Activated CD8-positive, alpha-beta T cell treated with anti-CD3 and anti-CD28 coated beads for 36 hours (primary cell): ENCODE results near the gene C10orf105. TPM values are rescaled to one million over a fixed set of nuclear protein-coding genes. Genes with fewer than 3 reads are reported as not detected.

Experiments used
- ATAC-seq: fragments of 200-7000 bp; cut with Tn5 transposase; one replicate; pipeline ENCODE4 v1.10.0; 2021; ENCODE audit warnings: mild to moderate bottlenecking, moderate library complexity
- CTCF ChIA-PET: fragments of 350-600 bp; sonication (Branson Sonifier 250); formaldehyde crosslinking; loops from one replicate; lab custom pipeline; 2021; ENCODE audit warnings: antibody characterized with exemption; lab: Charles Lee
- POLR2A ChIA-PET: fragments of 350-600 bp; sonication (Branson Sonifier 250); formaldehyde crosslinking; loops from one replicate; lab custom pipeline; 2021; ENCODE audit warnings: antibody characterized with exemption; lab: Charles Lee
- DNase-seq: peaks from one replicate; pipeline ENCODE4 v3.0.0-alpha.2; 2020
- H3K27ac Mint-ChIP-seq: one replicate; pipeline ENCODE4 v1.8.0; 2021; ENCODE audit warnings: mild to moderate bottlenecking, mixed read lengths
- H3K27me3 Mint-ChIP-seq: one replicate; pipeline ENCODE4 v1.8.0; 2021; ENCODE audit warnings: mixed read lengths
- H3K36me3 Mint-ChIP-seq: one replicate; pipeline ENCODE4 v1.8.0; 2021; ENCODE audit warnings: low read depth, mixed read lengths
- H3K4me1 Mint-ChIP-seq: one replicate; pipeline ENCODE4 v1.8.0; 2021; ENCODE audit warnings: low read depth, mixed read lengths
- H3K4me3 Mint-ChIP-seq: one replicate; pipeline ENCODE4 v1.8.0; 2021; ENCODE audit warnings: mild to moderate bottlenecking, moderate library complexity, mixed read lengths
- H3K9me3 Mint-ChIP-seq: one replicate; pipeline ENCODE4 v1.8.0; 2021; ENCODE audit warnings: mixed read lengths
- intact Hi-C: fragments of 100-400 bp; cut with micrococcal nuclease; formaldehyde crosslinking; loops from one replicate; pipeline ENCODE4 v1.10.0; 2022
- total RNA-seq, 2 experiments: library from RNA; stranded (reverse); gene quantifications; one replicate each; pipeline ENCODE4 v1.2.3, GENCODE V29; 2021
- TF ChIP-seq, protein P1 (sequence below): fragments of 200-600 bp; IDR thresholded peaks from one replicate; pipeline ENCODE4 v1.8.0; 2022; ENCODE audit warnings: antibody characterized with exemption, mild to moderate bottlenecking

Gene C10orf105
- total RNA-seq, 2 experiments from 2014 or later = 0.16 to 0.27 TPM

DNA sequence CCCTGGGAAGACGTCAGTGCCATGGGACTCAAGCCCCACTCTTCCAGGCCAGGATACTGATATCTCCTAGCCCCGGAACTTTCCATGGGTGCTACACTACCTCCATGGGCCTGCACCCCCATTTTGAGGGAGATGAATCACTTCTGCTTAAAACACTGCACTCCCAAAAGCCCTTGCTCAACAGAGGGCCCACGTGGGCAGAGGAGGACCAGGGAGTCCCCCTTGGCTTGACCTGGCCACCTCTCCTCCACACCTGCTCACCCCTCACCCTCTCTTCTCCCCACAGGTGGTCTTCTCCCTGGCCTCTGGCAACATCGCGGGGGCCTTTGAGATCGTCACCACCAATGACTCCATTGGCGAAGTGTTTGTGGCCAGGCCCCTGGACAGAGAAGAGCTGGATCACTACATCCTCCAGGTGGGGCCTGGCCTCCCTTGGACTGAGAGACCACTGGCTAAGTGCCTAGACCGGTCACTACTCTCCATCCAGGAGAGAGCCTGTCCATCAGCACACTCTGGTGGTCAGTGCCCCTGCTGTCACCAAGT is 19.9 kb upstream of the C10orf105 start:
- intact Hi-C loops = no loop called here
- H3K4me3 Mint-ChIP-seq = no peak overlapping the region
- no peaks in the 10 kb centered on the region for H3K27me3 Mint-ChIP-seq
- peak overlapping the region; percentile 97 for H3K27ac Mint-ChIP-seq
- ChIA-PET POLR2A (interaction anchor here (0.8 to 7.9 kb wide), 3 partner anchors 9 to 28 kb away, joined by 4 to 59 read pairs (median 6); no protein-coding TSS in a partner anchor), CTCF (interaction anchor here (0.8 to 4.5 kb wide), 3 partner anchors 9 to 30 kb away, joined by 3 to 31 read pairs (median 4); no protein-coding TSS in a partner anchor)
- ATAC-seq (no peak), DNase-seq (no peak)
- peaks cover 100% of the 10 kb centered on the region for H3K4me1 Mint-ChIP-seq
- H3K9me3 Mint-ChIP-seq = peaks cover 12% of the 10 kb centered on the region
- TF ChIP-seq, protein P1, sequence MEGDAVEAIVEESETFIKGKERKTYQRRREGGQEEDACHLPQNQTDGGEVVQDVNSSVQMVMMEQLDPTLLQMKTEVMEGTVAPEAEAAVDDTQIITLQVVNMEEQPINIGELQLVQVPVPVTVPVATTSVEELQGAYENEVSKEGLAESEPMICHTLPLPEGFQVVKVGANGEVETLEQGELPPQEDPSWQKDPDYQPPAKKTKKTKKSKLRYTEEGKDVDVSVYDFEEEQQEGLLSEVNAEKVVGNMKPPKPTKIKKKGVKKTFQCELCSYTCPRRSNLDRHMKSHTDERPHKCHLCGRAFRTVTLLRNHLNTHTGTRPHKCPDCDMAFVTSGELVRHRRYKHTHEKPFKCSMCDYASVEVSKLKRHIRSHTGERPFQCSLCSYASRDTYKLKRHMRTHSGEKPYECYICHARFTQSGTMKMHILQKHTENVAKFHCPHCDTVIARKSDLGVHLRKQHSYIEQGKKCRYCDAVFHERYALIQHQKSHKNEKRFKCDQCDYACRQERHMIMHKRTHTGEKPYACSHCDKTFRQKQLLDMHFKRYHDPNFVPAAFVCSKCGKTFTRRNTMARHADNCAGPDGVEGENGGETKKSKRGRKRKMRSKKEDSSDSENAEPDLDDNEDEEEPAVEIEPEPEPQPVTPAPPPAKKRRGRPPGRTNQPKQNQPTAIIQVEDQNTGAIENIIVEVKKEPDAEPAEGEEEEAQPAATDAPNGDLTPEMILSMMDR = no peak
- H3K36me3 Mint-ChIP-seq = peaks cover 20% of the 10 kb centered on the region

DNA sequence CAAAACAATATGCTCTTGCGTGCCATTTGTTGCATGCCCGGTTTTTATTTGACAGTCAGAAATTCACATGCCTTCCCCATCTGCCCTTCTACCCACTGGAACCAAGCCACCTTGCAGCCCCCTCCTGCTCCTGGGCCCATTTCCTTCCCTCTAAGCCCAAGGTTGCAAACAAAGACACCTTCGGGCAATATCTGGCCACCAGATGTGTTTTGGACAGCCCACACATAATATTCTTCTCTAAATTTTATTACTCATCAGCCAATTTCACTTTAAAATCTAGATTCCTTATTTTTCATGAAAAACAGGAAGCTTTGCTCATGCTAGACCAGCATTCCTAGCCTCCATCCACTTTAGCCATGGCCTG is 18.2 kb upstream of the C10orf105 start:
- H3K4me3 Mint-ChIP-seq = peak overlapping the region; percentile 1
- POLR2A ChIA-PET = interaction anchor here (0.6 to 7.9 kb wide), 7 partner anchors 9 to 871 kb away, joined by 3 to 59 read pairs (median 6); partner anchors contain the start of gene VSIR

GRCh38 chr10:71737001-71737833 is 17.6 kb upstream of the C10orf105 start:
- Mint-ChIP-seq H3K27me3 (no peaks in the 10 kb centered on the region), H3K27ac (peak overlapping the region; percentile 97), H3K36me3 (peaks cover 16% of the 10 kb centered on the region), H3K4me3 (peak overlapping the region; percentile 76), H3K9me3 (peaks cover 5% of the 10 kb centered on the region), H3K4me1 (peaks cover 99% of the 10 kb centered on the region)
- ATAC-seq (peak; percentile 27), DNase-seq (peak; percentile 57)
- ChIA-PET CTCF (interaction anchor here (0.9 to 2.2 kb wide), 9 partner anchors 11 to 102 kb away, joined by 3 to 10 read pairs (median 3); no protein-coding TSS in a partner anchor), POLR2A (interaction anchor here (0.6 to 7.9 kb wide), 9 partner anchors 9 to 870 kb away, joined by 3 to 59 read pairs (median 6); partner anchors contain the start of gene VSIR)
- intact Hi-C loops = no loop called here
- TF ChIP-seq, protein P1 = no peak

More for the DNA sequence above, 18.2 kb upstream of the C10orf105 start:
- H3K27ac Mint-ChIP-seq = peak overlapping the region; percentile 97
- TF ChIP-seq, protein P1 = no peak
- H3K9me3 Mint-ChIP-seq = peaks cover 11% of the 10 kb centered on the region
- DNase-seq = no peak
- ATAC-seq = no peak
- intact Hi-C loops = no loop called here
- CTCF ChIA-PET = interaction anchor here (1.1 to 2.2 kb wide), 3 partner anchors 11 to 41 kb away, joined by 3 to 10 read pairs (median 6); no protein-coding TSS in a partner anchor
- H3K4me1 Mint-ChIP-seq = peaks cover 99% of the 10 kb centered on the region
- peaks cover 19% of the 10 kb centered on the region for H3K36me3 Mint-ChIP-seq
- H3K27me3 Mint-ChIP-seq = no peaks in the 10 kb centered on the region

DNA sequence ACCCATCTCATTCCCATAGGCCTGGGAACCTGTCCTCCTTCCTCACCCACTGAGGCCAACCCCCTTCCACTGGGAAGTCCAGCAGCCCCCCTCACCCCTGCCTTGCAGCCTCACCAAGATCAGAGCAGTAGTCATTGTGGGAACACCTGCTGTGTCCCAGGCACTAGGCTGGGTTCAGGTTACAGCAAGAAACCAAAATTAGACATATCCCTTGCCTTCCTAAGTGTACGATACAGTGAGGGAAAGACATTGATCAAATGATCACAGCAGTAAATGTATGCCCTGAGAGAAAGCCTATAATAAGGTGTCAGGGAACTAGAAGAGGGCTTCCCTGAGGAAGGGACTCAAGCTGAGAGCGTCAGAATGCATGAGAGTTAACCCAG is 17.0 kb upstream of the C10orf105 start:
- CTCF ChIA-PET = interaction anchor here (0.9 to 2.2 kb wide), 8 partner anchors 10 to 102 kb away, joined by 3 to 10 read pairs (median 4); no protein-coding TSS in a partner anchor
- intact Hi-C loops = no loop called here
- TF ChIP-seq, protein P1 = no peak
- peak overlapping the region; percentile 76 for H3K4me3 Mint-ChIP-seq
- ATAC-seq (peak; percentile 14), DNase-seq (no peak)
- H3K27ac Mint-ChIP-seq = peak overlapping the region; percentile 97
- peaks cover 3% of the 10 kb centered on the region for H3K9me3 Mint-ChIP-seq
- POLR2A ChIA-PET = interaction anchor here (1.1 to 7.9 kb wide), 7 partner anchors 8 to 41 kb away, joined by 3 to 59 read pairs (median 15); partner anchors contain the start of gene VSIR
- H3K4me1 Mint-ChIP-seq = peaks cover 99% of the 10 kb centered on the region
- no peaks in the 10 kb centered on the region for H3K27me3 Mint-ChIP-seq
- H3K36me3 Mint-ChIP-seq = peaks cover 11% of the 10 kb centered on the region
